Stimulated activated naive CD8-positive, alpha-beta T cell treated with anti-CD3 and anti-CD28 coated beads, Interleukin-15, amount 100 ng/mL, for 72 hours (primary cell): ENCODE measurements around the gene FRS2.
"Not testable (repeated sequence)": the region's sequence is repeated elsewhere in the genome, so short reads cannot be mapped to it uniquely, and the experiment has no call there.

Experiments used
- ATAC-seq: fragments of 150-1000 bp; cut with Tn5 transposase; 2 replicates; pipeline ENCODE4 v1.10.0; 2021; ENCODE audit warnings: mild to moderate bottlenecking, moderate library complexity
- DNase-seq, 2 donors: peaks; one replicate each; pipeline ENCODE4 v3.0.0; 2021 to 2022
- H3K27ac Mint-ChIP-seq, 2 donors: one replicate each; pipeline ENCODE4 v1.8.0; 2022; ENCODE audit warnings: mild to moderate bottlenecking in 2 of 2, mixed read lengths in 2 of 2, moderate library complexity in 2 of 2
- H3K27me3 Mint-ChIP-seq: one replicate; pipeline ENCODE4 v1.8.0; 2022; ENCODE audit warnings: mixed read lengths
- H3K4me1 Mint-ChIP-seq: one replicate; pipeline ENCODE4 v1.8.0; 2022; ENCODE audit warnings: mild to moderate bottlenecking, mixed read lengths
- H3K4me3 Mint-ChIP-seq, 2 donors: one replicate each; pipeline ENCODE4 v1.8.0; 2022; ENCODE audit warnings: mild to moderate bottlenecking in 2 of 2, mixed read lengths in 2 of 2, moderate library complexity in 1 of 2
- H3K9me3 Mint-ChIP-seq, 2 donors: one replicate each; pipeline ENCODE4 v1.8.0; 2022; ENCODE audit warnings: mixed read lengths in 2 of 2

The FRS2 gene

DNA sequence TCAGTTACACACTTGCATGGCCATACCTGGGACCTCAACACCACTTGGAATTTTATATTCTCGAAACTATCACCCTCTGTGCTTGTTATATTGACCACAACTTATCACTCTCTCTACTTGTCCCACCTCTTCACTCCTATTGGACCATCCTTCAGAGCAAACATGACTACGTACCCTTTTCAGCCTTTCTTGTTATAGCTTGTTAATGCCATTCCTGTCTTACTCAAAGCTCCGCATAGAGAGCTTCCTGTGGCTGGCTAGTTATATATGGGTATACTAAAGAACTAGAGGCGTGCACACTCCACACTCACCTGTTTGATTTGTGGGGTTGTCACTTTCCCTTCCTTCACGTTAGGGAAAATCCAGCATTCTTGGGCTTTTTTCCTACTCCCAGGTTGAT, 26.3 kb upstream of the FRS2 start:
- H3K9me3 Mint-ChIP-seq = no peaks in the 10 kb centered on the region

DNA sequence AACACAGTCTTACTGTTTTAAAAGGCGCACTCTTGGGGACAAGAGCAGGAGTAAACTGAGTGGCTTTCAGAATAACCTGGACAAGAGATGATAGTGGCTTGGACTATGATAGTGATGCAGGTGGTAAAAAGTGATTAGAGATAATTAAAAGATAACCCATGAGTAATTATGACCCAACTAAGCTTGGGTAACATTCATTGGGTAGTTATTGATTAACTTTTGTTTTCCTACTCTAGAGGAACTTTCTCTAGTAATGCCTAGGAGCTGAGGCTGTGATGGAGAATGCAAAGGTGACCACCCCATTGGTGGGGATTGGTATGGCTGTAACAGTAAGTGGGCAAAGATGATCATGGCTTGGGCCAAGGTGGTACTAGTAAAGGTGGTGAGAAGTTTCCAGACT, 22.3 kb upstream of the FRS2 start:
- no peaks in the 10 kb centered on the region for H3K9me3 Mint-ChIP-seq
- DNase-seq (no peak), ATAC-seq (no peak)
- no peaks in the 10 kb centered on the region for H3K27me3 Mint-ChIP-seq
- no peak overlapping the region for H3K27ac Mint-ChIP-seq
- no peak overlapping the region for H3K4me3 Mint-ChIP-seq
- no peaks in the 10 kb centered on the region for H3K4me1 Mint-ChIP-seq

More for the DNA sequence above, 26.3 kb upstream of the FRS2 start:
- Mint-ChIP-seq H3K27ac (no peak overlapping the region), H3K4me3 (no peak overlapping the region), H3K27me3 (no peaks in the 10 kb centered on the region), H3K4me1 (no peaks in the 10 kb centered on the region)
- ATAC-seq = no peak
- no peak for DNase-seq

DNA sequence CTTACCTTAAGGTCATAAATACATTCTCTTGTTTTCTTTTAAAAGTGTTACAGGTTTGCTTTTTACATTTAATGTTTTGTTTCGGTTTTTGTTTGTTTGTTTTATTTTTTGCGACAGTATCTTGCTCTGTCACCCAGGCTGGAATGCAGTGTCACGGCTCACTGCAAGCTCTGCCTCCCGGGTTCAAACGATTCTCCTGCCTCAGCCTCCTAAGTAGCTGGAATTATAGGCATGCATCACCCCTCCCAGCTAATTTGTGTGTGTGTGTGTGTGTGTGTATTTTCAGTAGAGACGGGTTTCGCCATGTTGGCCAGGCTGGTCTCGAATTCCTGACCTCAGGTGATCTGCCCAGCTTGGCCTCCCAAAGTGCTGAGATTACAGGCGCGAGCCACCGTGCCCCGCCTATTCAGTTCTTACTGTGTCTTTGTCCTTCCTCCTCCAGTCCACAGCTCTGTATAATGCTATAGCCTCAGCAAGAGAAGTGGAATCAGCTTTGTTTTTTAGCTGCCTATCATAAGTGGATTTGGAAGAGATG, 17.5 kb upstream of the FRS2 start:
- not testable (repeated sequence) for H3K4me3 Mint-ChIP-seq, H3K27ac Mint-ChIP-seq, H3K9me3 Mint-ChIP-seq, H3K4me1 Mint-ChIP-seq, DNase-seq, H3K27me3 Mint-ChIP-seq, ATAC-seq

DNA sequence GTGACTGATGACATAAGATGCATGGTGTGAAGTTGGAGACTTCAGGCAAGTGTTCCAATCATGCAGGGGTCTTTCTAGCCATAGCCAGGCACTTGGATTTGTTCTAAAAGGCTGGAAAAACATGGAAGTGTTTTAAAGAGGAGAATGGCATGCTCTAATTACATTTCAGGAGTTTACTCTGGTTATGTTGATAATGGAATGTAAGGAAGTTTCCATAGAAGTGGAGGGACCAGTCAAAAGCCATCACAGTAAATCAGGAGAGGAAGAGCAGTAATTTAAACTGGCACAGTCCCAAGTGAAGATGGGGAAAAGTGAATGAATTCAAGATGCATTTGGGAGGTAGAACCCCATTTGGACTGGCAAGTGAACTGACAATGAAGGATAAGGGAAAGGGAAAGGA, 13.9 kb upstream of the FRS2 start:
- no peaks in the 10 kb centered on the region for H3K27me3 Mint-ChIP-seq
- H3K4me1 Mint-ChIP-seq = no peaks in the 10 kb centered on the region
- ATAC-seq (no peak), DNase-seq (no peak)
- H3K4me3 Mint-ChIP-seq = no peak overlapping the region
- no peaks in the 10 kb centered on the region for H3K9me3 Mint-ChIP-seq
- no peak overlapping the region for H3K27ac Mint-ChIP-seq

DNA sequence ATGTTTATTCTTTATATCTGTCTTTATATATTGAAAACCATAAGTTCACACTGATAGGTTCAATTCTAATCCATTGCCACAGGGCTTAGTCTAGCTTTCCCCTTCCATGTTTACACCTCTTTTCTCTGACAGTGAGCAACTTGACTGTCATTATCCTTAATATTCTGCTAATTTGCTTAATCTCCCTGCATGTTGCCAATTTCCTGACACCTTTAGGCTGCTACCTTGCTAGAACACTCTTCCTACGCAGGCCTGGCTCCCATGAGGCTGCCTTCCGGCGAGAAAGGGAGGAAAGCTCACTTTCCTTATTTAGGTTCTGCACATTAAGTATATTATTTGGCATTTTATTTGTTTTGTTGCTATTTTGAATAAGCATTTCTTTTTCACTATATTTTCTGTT, 12.8 kb upstream of the FRS2 start:
- no peak for ATAC-seq

DNA sequence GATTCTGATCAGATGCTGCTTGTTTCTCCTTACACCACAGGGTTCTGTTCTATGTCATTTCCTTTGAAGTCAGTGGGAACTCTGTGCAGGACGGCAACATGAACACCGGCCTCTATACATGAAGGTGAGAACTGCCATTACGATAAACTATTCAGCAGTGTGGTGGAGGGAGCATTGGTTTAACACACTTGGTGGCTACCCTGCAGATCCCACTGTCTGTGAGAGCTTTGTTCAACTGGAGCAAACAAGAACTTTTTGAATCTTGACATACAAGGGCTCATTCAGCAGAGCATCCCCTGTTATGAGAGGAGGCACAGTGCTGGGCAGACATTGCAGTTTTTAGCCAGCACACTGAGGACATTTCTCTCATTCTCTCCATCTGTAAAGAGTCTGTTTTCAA, 10.7 kb upstream of the FRS2 start:
- Mint-ChIP-seq H3K27me3 (no peaks in the 10 kb centered on the region), H3K27ac (no peak overlapping the region), H3K4me1 (no peaks in the 10 kb centered on the region), H3K9me3 (no peaks in the 10 kb centered on the region), H3K4me3 (no peak overlapping the region)
- no peak for ATAC-seq
- DNase-seq = no peak

More for the DNA sequence above, 12.8 kb upstream of the FRS2 start:
- H3K27ac Mint-ChIP-seq = no peak overlapping the region
- H3K9me3 Mint-ChIP-seq = no peaks in the 10 kb centered on the region
- no peak for DNase-seq
- H3K27me3 Mint-ChIP-seq = no peaks in the 10 kb centered on the region
- no peaks in the 10 kb centered on the region for H3K4me1 Mint-ChIP-seq
- no peak overlapping the region for H3K4me3 Mint-ChIP-seq

DNA sequence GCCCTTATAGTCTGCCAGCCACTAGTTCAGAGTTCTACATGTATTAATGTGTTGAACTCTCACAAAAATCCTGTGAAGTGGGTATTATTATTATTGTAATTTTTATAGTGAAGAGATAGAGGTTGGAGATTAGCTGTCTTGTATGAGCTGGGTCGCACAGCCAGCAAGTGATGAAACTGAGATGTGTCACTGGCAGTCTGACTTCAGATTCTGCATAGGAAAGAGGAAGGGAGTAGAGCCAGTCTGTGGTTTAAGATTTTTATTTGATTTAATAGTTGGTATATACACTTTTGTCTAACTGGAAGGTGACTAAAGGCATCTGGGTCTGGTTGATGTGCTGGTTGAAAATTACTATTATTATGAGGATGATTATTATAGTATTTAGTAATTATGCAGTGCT, 5.8 kb upstream of the FRS2 start:
- ATAC-seq = no peak
- DNase-seq = no peak
- Mint-ChIP-seq H3K9me3 (no peaks in the 10 kb centered on the region), H3K27ac (no peak overlapping the region), H3K4me3 (no peak overlapping the region), H3K27me3 (no peaks in the 10 kb centered on the region), H3K4me1 (peaks cover 7% of the 10 kb centered on the region)

DNA sequence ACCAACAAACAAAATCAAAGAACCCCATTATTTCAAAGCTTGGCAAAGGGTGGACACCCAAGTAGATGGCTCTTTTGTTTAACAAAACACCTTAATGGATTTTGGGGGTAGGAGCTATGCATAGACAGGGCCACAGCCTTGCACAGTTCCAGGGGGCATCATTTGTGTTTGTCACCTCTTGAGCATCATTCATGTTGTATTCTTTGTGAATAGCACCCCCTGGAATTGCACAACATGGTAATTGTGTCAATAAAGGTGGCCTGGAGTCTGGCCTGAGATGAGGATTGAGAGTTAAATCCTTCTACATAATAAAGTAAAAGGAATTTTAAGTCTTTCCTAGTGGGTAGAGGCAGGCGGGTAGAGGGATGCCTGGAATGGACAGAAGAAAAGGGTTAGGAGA, 3.3 kb upstream of the FRS2 start:
- DNase-seq (no peak), ATAC-seq (no peak)
- H3K27ac Mint-ChIP-seq = no peak overlapping the region
- H3K4me3 Mint-ChIP-seq = no peak overlapping the region
- H3K9me3 Mint-ChIP-seq = no peaks in the 10 kb centered on the region
- H3K4me1 Mint-ChIP-seq = peaks cover 16% of the 10 kb centered on the region
- H3K27me3 Mint-ChIP-seq = no peaks in the 10 kb centered on the region

DNA sequence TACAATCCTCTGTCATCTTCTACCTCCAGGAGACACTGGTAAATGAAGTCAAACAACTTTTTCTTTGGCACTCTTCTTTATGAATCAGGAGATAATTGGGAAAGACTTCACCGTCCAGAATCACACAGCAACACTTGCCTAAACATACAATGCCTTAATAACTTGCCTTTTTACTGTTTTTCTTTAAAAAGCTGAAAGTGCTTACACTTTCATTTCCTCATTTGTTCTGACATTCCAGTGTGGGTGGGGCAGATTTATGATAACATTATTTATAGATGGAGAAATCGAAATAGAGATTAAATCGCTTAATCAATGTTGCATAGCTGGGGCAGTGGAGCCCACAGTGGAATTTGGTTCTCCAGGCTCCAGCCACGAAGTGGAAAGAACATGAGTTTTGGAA, 2.8 kb upstream of the FRS2 start:
- H3K4me3 Mint-ChIP-seq = no peak overlapping the region
- ATAC-seq = no peak
- H3K4me1 Mint-ChIP-seq = peaks cover 21% of the 10 kb centered on the region
- H3K27me3 Mint-ChIP-seq = no peaks in the 10 kb centered on the region
- H3K9me3 Mint-ChIP-seq = no peaks in the 10 kb centered on the region
- DNase-seq = no peak
- no peak overlapping the region for H3K27ac Mint-ChIP-seq

DNA sequence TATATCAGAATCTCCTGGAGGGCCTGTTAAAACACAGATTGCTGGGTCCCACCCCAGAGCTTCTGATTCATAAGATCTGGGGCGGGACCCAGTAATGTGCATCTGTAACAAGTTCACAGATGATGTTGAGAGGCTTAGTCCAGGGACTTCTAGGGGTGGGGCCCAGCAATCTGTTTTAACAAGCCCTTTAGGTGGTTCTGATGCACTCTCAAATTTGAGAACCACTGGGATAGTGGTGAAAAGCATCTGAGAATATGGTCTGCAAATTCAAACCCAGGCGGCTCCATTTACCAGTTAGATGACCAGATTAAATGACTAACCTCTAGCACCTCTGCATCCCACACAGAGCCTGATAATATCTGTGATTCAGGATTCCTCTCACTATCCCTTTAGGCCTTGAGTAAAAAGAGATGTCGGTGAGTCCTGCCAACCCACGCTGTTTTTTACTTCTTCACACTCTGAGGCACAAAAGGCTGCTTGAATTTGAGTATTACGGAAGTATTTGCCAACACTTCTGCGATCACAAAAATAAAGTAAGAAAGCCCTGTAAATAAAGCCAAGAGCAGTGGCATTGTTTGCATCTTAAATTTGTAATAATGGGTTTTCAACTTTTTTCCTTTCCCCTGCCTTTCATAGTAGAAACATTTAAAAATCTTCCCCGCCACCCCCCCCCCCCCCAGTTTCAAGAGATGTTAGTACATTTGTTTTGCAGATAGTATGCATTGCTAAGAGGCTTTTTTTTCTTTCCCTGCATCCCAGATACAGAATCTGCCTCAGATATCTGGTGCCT, 1.8 kb upstream of the FRS2 start:
- Mint-ChIP-seq H3K9me3 (no peaks in the 10 kb centered on the region), H3K27ac (no peak overlapping the region)

DNA sequence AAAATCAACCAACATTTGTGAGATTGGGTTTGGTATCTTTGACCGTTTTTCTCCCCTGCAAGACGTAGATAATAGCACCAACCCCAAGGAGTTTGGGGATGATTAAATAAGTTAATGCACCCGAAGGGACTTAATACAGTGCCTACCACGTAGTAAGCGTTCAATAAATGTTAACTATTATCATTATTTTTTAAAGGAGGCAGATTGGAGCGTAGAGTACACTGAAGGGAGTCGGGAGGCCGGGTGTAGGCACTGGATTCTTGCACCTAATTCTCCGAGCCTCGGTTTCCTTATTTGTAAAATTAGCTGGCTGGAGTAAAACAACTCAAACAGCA, 367 bp upstream of the FRS2 start:
- H3K9me3 Mint-ChIP-seq = no peaks in the 10 kb centered on the region
- H3K4me3 Mint-ChIP-seq = peak overlapping the region; percentile 98
- peak overlapping the region; percentile 100 for H3K27ac Mint-ChIP-seq
- H3K27me3 Mint-ChIP-seq = no peaks in the 10 kb centered on the region
- peaks cover 42% of the 10 kb centered on the region for H3K4me1 Mint-ChIP-seq
- ATAC-seq = no peak
- no peak for DNase-seq

More for the DNA sequence above, 1.8 kb upstream of the FRS2 start:
- H3K4me3 Mint-ChIP-seq = no peak overlapping the region
- ATAC-seq (no peak), DNase-seq (no peak)
- no peaks in the 10 kb centered on the region for H3K27me3 Mint-ChIP-seq
- peaks cover 32% of the 10 kb centered on the region for H3K4me1 Mint-ChIP-seq

DNA sequence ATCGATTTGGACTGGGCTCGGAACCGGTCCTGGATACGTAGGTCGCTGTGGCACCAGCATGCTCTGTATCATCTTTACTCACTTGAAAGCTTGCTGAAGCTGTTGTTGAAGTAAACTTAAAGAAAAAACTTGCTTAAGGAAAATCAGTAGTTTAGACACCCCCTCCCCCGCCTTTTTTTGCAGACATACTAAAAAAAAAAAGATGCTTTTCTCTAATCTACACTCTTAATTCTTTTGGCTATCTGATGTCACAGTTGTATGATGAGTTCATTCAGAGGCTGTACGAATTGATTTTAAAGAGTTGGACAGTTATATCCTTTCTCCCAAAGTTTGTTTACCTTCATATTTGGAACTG, 865 bp downstream of the FRS2 start:
- Mint-ChIP-seq H3K4me1 (peaks cover 54% of the 10 kb centered on the region), H3K9me3 (no peaks in the 10 kb centered on the region)

DNA sequence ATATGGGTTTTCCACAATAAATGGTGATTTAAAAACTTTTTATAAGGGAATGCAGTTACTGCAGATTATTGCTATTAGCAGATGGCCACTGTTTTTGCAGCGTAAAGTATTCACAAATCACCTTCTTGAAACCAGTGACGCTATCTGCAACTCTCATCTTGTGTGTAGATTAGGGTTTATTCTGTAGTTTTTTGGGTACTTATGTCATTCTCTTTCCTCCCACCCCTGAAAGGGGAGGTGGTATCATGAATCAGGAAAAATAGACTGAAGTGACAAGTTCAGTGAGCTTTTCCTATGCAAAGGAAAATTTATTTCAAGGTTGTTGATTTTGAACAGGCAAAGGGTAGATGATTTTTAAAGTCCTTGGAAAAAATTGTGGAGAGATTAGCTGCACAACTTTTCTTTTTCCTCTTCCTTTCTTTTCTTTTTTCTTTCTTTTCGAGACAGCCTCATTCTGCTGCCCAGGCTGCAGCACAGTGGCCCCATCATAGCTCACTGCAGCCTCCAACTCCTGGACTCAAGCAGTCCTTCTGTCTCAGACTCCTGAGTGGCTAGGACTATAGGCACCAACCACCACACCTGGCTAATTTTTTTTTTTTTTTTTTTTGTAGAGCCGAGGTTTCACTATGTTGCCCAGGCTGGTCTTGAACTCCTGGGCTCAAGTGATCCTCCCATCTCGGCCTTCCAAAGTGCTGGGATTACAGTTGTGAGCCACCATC, 1.6 kb downstream of the FRS2 start:
- peak overlapping the region; percentile 98 for H3K4me3 Mint-ChIP-seq
- peak overlapping the region in 1 of 2 donors; percentile 12 for H3K27ac Mint-ChIP-seq
- H3K4me1 Mint-ChIP-seq = peaks cover 57% of the 10 kb centered on the region
- no peak for ATAC-seq
- H3K9me3 Mint-ChIP-seq = no peaks in the 10 kb centered on the region
- H3K27me3 Mint-ChIP-seq = no peaks in the 10 kb centered on the region
- no peak for DNase-seq

More for the DNA sequence above, 865 bp downstream of the FRS2 start:
- H3K27me3 Mint-ChIP-seq = no peaks in the 10 kb centered on the region
- H3K27ac Mint-ChIP-seq = peak overlapping the region; percentile 89 to 100
- ATAC-seq (no peak), DNase-seq (no peak)
- peak overlapping the region; percentile 98 for H3K4me3 Mint-ChIP-seq

DNA sequence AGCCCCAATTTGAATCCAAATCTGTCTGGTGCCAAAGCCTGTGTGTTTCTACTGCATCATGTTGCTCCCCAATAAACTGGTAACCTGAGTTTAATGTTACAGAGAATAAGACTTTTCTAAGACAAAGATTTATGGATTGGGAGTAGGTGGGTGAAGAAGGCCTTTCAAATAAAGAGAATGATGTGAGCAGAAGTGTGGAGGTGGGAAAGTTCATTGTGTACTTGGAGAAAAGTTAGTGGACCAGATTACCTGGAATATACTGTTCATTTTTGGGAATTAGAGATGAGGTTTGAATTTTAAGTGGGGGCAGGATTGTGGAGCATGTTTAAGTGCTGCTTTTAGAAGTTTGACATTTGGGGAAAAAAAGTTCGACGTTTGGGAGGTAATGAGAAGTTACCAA, 3.1 kb downstream of the FRS2 start:
- no peak overlapping the region for H3K4me3 Mint-ChIP-seq

DNA sequence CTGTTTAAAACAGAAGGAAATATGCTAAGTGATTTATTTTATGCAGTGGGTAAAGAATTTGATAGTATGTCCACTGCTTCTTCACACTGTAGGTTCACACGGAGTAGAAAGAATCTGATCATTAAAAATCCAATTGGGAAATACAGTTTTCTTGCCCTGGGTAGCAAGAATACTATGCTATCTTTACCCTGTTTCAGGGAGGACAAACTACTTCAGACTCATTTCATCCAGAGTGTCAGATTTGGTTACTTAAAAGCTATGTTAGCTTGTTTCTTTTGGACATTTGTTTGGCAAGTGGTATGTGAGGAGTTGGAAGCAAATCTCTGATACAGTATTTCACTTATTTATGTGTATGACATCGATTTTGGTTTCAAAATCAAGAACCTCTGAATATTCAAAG, 4.3 kb downstream of the FRS2 start:
- H3K9me3 Mint-ChIP-seq = no peaks in the 10 kb centered on the region
- H3K4me3 Mint-ChIP-seq = no peak overlapping the region
- DNase-seq (no peak), ATAC-seq (no peak)
- no peak overlapping the region for H3K27ac Mint-ChIP-seq
- H3K4me1 Mint-ChIP-seq = peaks cover 52% of the 10 kb centered on the region
- H3K27me3 Mint-ChIP-seq = no peaks in the 10 kb centered on the region

More for the DNA sequence above, 3.1 kb downstream of the FRS2 start:
- H3K4me1 Mint-ChIP-seq = peaks cover 51% of the 10 kb centered on the region
- no peak overlapping the region for H3K27ac Mint-ChIP-seq
- ATAC-seq (no peak), DNase-seq (no peak)
- H3K27me3 Mint-ChIP-seq = no peaks in the 10 kb centered on the region
- H3K9me3 Mint-ChIP-seq = no peaks in the 10 kb centered on the region

DNA sequence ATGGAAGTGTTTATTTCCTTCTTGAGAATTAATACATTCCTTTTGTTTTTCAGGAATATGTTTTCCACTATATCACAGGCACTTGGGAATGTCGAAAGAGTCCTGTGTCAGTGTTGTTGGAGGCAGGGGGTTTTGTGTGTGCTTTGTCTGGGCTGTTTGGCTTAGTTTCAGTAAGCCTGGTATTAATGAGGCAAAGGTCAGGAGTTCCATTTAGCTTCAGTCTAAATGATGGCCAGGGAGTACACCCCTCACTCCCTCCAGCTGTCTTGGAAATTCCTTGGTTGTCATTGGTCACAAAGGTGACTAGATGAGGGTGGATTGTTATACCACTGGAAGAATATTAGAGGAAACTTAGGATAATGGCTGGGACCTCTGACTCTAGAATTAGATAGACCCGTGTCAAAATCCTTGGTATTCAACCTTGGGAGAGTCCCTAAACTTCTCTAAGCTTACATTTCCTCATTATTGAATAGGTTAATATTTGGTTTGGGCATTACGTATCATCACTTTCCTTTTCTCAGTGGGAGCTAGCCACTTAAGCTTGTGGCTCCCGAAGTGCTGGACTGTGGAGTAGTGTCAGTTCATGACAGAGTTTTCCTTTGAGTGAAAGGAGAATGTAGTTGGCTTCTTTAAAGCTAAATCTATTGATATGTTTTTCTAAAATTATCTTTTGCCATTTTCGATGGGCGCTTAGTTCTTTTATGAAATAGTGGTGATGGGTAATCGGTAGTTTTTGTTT, 5.2 kb downstream of the FRS2 start:
- DNase-seq (no peak), ATAC-seq (no peak)
- no peak overlapping the region for H3K4me3 Mint-ChIP-seq
- no peaks in the 10 kb centered on the region for H3K27me3 Mint-ChIP-seq
- no peak overlapping the region for H3K27ac Mint-ChIP-seq
- no peaks in the 10 kb centered on the region for H3K9me3 Mint-ChIP-seq
- peaks cover 62% of the 10 kb centered on the region for H3K4me1 Mint-ChIP-seq
